GM12878 (cell line): ENCODE data around the gene C16orf96. TPM values are rescaled to one million over a fixed set of nuclear protein-coding genes. Genes with fewer than 3 reads are reported as not detected.

Source experiments
- ATAC-seq: fragments of 200-7000 bp; cut with Tn5 transposase; 3 replicates; pipeline ENCODE4 v1.9.1; 2020; ENCODE audit warnings: mild to moderate bottlenecking, moderate library complexity
- BruUV-seq: library from RNA; stranded (reverse); fragments of 400-500 nt; replicated peaks from 2 replicates; lab custom pipeline; 2021; lab: Mats Ljungman, UMichigan
- CTCF ChIA-PET: fragments of 300-600 bp; sonication (Branson Sonifier 250); formaldehyde crosslinking; extraction: SDS; loops from one replicate; lab custom pipeline; 2021; ENCODE audit warnings: inconsistent platforms; lab: Yijun Ruan, JAX
- POLR2A ChIA-PET: fragments of 350-600 bp; formaldehyde crosslinking; extraction: SDS; loops from one replicate; lab custom pipeline; 2021; ENCODE audit warnings: inconsistent platforms; lab: Charles Lee
- RAD21 ChIA-PET: fragments of 300-600 bp; sonication (Branson Sonifier 250); formaldehyde crosslinking; loops from one replicate; lab custom pipeline; 2023; ENCODE audit warnings: antibody characterized with exemption; ENCODE audit not compliant: unreplicated experiment; lab: Charles Lee
- SMC1A ChIA-PET: fragments of 300-600 bp; sonication (Branson Sonifier 250); formaldehyde crosslinking; loops from one replicate; lab custom pipeline; 2023; ENCODE audit not compliant: unreplicated experiment, uncharacterized antibody; lab: Charles Lee
- DNase-seq: peaks from one replicate; pipeline ENCODE4 v3.0.0-alpha.2; 2011; ENCODE audit warnings: low read depth, low spot score
- FAIRE-seq: peaks from 3 replicates; lab custom pipeline; 2011; peaks lifted over from hg19 to GRCh38; lab: Jason Lieb, UNC
- H2AFZ ChIP-seq: 2 replicates; pipeline ENCODE4 v1.6.0; 2011; ENCODE audit warnings: low read depth, low read length, control low read depth; ENCODE audit not compliant: control insufficient read depth
- H3K27ac ChIP-seq: 2 replicates; pipeline ENCODE4 v1.5.1; 2011; ENCODE audit warnings: control low read depth; ENCODE audit not compliant: control insufficient read depth, insufficient read depth
- H3K27me3 ChIP-seq, 2 experiments: replicated peaks in 1 of 2; 2 replicates each; pipeline versions ENCODE4 v1.6.0 to v1.6.1; 2011; ENCODE audit warnings: low read length in 1 of 2; ENCODE audit not compliant: control insufficient read depth in 2 of 2, insufficient read depth in 2 of 2
- H3K36me3 ChIP-seq, 2 experiments: 2 replicates each; pipeline ENCODE4 v1.5.1; 2011; ENCODE audit warnings: low read length in 1 of 2; ENCODE audit not compliant: control insufficient read depth in 2 of 2, insufficient read depth in 2 of 2
- H3K4me1 ChIP-seq: 2 replicates; pipeline ENCODE4 v1.6.1; 2011; ENCODE audit warnings: mild to moderate bottlenecking, low read length, moderate library complexity, mixed read lengths; ENCODE audit not compliant: control insufficient read depth, insufficient read depth
- H3K4me2 ChIP-seq: 2 replicates; pipeline ENCODE4 v1.6.0; 2011; ENCODE audit warnings: control low read depth; ENCODE audit not compliant: control insufficient read depth, insufficient read depth
- H3K4me3 ChIP-seq: fragments of 200-600 bp; sonication (generic); 2 replicates; pipeline ENCODE4 v1.5.1; 2016
- H3K79me2 ChIP-seq: 2 replicates; pipeline ENCODE4 v1.6.0; 2011; ENCODE audit warnings: low read length; ENCODE audit not compliant: control insufficient read depth, insufficient read depth
- H3K9ac ChIP-seq: 2 replicates; pipeline ENCODE4 v1.8.0; 2011; ENCODE audit warnings: low read length, control low read depth, mixed read lengths; ENCODE audit not compliant: control insufficient read depth, insufficient read depth
- H3K9me3 ChIP-seq: replicated peaks from 3 replicates; pipeline ENCODE4 v1.5.1; 2011; ENCODE audit warnings: mild to moderate bottlenecking, low read length; ENCODE audit not compliant: control insufficient read depth, insufficient read depth
- H4K20me1 ChIP-seq: 2 replicates; pipeline ENCODE4 v1.6.0; 2011; ENCODE audit not compliant: control insufficient read depth, insufficient read depth
- CHD1 ChIP-seq: IDR thresholded peaks from 2 replicates; pipeline ENCODE4 v1.6.1; 2012; ENCODE audit warnings: low read depth, low read length, improper control_type of control experiment
- CHD4 ChIP-seq: fragments of 200-600 bp; sonication (generic); IDR thresholded peaks from 2 replicates; pipeline ENCODE4 v1.6.1; 2016; ENCODE audit warnings: mild to moderate bottlenecking
- KAT2A ChIP-seq: conservative IDR thresholded peaks from 2 replicates; pipeline ENCODE4 v1.6.1; 2011; ENCODE audit warnings: low read depth, low read length; ENCODE audit not compliant: control insufficient read depth
- MYB ChIP-seq: fragments of 150-350 bp; IDR thresholded peaks from 2 replicates; pipeline ENCODE4 v1.6.1; 2014; ENCODE audit warnings: mild to moderate bottlenecking, low read depth, low read length, borderline replicate concordance
- NRF1 ChIP-seq: conservative IDR thresholded peaks from 2 replicates; pipeline ENCODE4 v1.6.1; 2011; ENCODE audit warnings: mild to moderate bottlenecking, low read depth, low read length, improper control_type of control experiment
- RBBP5 ChIP-seq: fragments of 200-600 bp; sonication (generic); conservative IDR thresholded peaks from 2 replicates; pipeline ENCODE4 v1.6.1; 2016
- RUNX3 ChIP-seq: IDR thresholded peaks from 2 replicates; pipeline ENCODE4 v1.6.1; 2012; ENCODE audit warnings: low read length, inconsistent platforms
- SRF ChIP-seq, 2 experiments: IDR thresholded peaks; 2 replicates each; pipeline ENCODE4 v1.6.1; 2011; ENCODE audit warnings: low read depth in 2 of 2, low read length in 2 of 2, mild to moderate bottlenecking in 1 of 2, moderate library complexity in 1 of 2
- SUPT20H ChIP-seq: IDR thresholded peaks from 2 replicates; pipeline ENCODE4 v1.6.1; 2011; ENCODE audit warnings: low read depth, mild to moderate bottlenecking, low read length, moderate library complexity, borderline replicate concordance; ENCODE audit not compliant: control insufficient read depth
- TCF3 ChIP-seq: IDR thresholded peaks from 2 replicates; pipeline ENCODE4 v1.6.1; 2012; ENCODE audit warnings: low read depth, mild to moderate bottlenecking, low read length, borderline replicate concordance; ENCODE audit not compliant: insufficient read depth
- YBX1 ChIP-seq: fragments of 450-650 bp; IDR thresholded peaks from 2 replicates; pipeline ENCODE4 v1.6.1; 2016; ENCODE audit warnings: antibody characterized with exemption
- ZBED1 ChIP-seq: IDR thresholded peaks from 2 replicates; pipeline ENCODE4 v1.6.1; 2016; ENCODE audit warnings: borderline replicate concordance
- ZNF274 ChIP-seq: IDR thresholded peaks from one replicate; pipeline ENCODE4 v1.8.0; 2011; ENCODE audit not compliant: insufficient read length, insufficient read depth
- WGBS: methylation state at CpG from one replicate; pipeline ENCODE4 v1.1.6; 2016; ENCODE audit warnings: low lambda C conversion rate; ENCODE audit not compliant: insufficient replicate concordance, insufficient coverage; ENCODE audit errors: missing lambda C conversion rate; 5-methylcytosine and 5-hydroxymethylcytosine counted together
- in situ Hi-C: fragments of 300-500 bp; cut with MboI; formaldehyde crosslinking; loops from 9 replicates; pipeline ENCODE4 v1.14.3; 2018; ENCODE audit warnings: mixed read lengths
- intact Hi-C: fragments of 100-400 bp; cut with micrococcal nuclease; formaldehyde crosslinking; loops from one replicate; pipeline ENCODE4 v1.14.2; 2022; ENCODE audit not compliant: unreplicated experiment
- polyA plus RNA-seq, 11 experiments: library from polyadenylated mRNA; depleted of rRNA in 4 of 11; unstranded in 6 of 11; stranded (reverse) in 5 of 11; fragments of >200 nt; fragmentation: Nextera tagmentation in 4 of 11; fragmentation: Illumina TruSeq in 1 of 11; extraction: Ambion mirVana in 4 of 11; extraction: Trizol in 1 of 11; gene quantifications; 1 replicate in 1 of 11; 2 replicates in 10 of 11; pipeline versions ENCODE4 v1.2.1 to v1.2.3, GENCODE V29; 2011 to 2016; ENCODE audit warnings: inconsistent platforms in 2 of 11, missing spikeins in 2 of 11, low read depth in 1 of 11
- total RNA-seq, 4 experiments: library from RNA; depleted of rRNA in 3 of 4; stranded (reverse); fragments of >200 nt in 3 of 4; fragmentation: Illumina TruSeq in 1 of 4; extraction: Trizol in 1 of 4; gene quantifications; 2 replicates each; pipeline versions ENCODE4 v1.2.1 to v1.2.3, GENCODE V29; 2013 to 2021
- TF ChIP-seq, protein P1 (sequence below): fragments of 150-350 bp; IDR thresholded peaks from 2 replicates; pipeline ENCODE4 v1.6.1; 2014; ENCODE audit warnings: mild to moderate bottlenecking, low read depth, low read length
- TF ChIP-seq, protein P2 (sequence below): IDR thresholded peaks from 2 replicates; pipeline ENCODE4 v1.6.1; 2011; ENCODE audit warnings: borderline replicate concordance, low read depth, mild to moderate bottlenecking, moderate library complexity, low read length; ENCODE audit not compliant: insufficient read depth, poor library complexity, severe bottlenecking
- TF ChIP-seq, protein P3 (sequence below): fragments of 450-650 bp; IDR thresholded peaks from 2 replicates; pipeline ENCODE4 v1.6.1; 2018; ENCODE audit warnings: mild to moderate bottlenecking, low read depth, moderate library complexity; ENCODE audit not compliant: partially characterized antibody

The C16orf96 gene
- total and polyA plus RNA-seq, 10 of the 15 experiments (the other 5 are each of a cell fraction or from before 2014, with no cell fraction given) = 0.01 to 0.08 (median 0.01) TPM; not detected in 7

DNA sequence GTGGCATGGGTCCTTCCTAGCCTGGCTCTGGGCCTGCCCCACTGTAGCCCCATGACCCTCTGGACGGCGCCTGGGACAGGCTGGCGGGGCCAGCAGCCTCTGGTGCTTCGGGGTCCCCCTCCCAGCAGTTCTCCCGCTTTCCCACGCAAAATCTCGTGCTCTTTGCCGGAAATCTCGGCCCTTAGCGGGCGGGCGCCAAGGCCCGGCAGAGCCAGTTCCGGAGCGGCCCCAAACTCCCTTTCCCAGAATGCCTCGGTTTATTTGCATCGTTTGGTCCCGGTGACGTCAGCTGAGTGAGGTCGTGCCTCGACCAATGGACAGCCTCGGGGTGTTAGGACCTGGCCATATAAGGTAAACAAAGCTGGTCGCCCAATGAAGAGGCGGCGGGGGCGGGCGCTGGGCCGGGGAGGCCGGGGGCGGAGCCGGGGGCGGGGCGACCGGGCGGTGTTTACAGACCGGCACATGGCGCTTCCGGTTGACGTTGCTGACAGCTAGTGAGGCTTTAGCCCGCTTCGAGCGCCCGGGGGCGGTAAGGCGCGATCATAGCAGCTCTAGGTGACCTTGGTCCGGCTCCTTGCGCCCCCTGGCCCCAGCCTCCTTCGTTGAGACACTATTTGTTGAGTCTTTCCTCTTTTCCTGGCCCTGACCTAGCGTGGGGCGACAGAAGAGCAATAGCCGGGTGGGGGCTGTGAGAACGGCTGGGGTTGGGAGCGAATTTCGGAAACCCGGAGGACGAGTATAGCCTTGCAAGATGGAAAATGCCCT is 60.1 kb downstream of the C16orf96 start:
- no peaks in the 10 kb centered on the region for H4K20me1 ChIP-seq
- ChIA-PET POLR2A (interaction anchor here (1.0 to 2.3 kb wide), 11 partner anchors 9 to 202 kb away, joined by 3 to 25 read pairs (median 5); partner anchors contain the start of genes ANKS3, CDIP1, CORO7 and DNAAF8), RAD21 (interaction anchor here (1.2 to 2.3 kb wide), 10 partner anchors 9 to 265 kb away, joined by 3 to 24 read pairs (median 6); partner anchors contain the start of genes ANKS3, DNAAF8, HMOX2 and MGRN1), CTCF (interaction anchor here (0.8 to 2.2 kb wide), 10 partner anchors 8 to 201 kb away, joined by 3 to 32 read pairs (median 4); partner anchors contain the start of gene MGRN1), SMC1A (interaction anchor here (0.8 to 2.6 kb wide), 6 partner anchors 9 to 111 kb away, joined by 3 to 15 read pairs (median 4); partner anchors contain the start of gene MGRN1)
- no TSS peak for BruUV-seq
- in situ Hi-C loops (loop anchor here (10.0 kb wide), 1 partner anchor 339 kb away; the partner anchor contains the start of gene SEC14L5), intact Hi-C loops (loop anchor here (10.0 kb wide), 3 partner anchors 101 to 191 kb away; partner anchors contain the start of genes DNAJA3 and ROGDI)
- no peaks in the 10 kb centered on the region for H3K9me3 ChIP-seq
- peak overlapping the region; percentile 99 for H3K9ac ChIP-seq
- no peaks in the 10 kb centered on the region for H3K36me3 ChIP-seq
- ATAC-seq (peak; percentile 84), FAIRE-seq (peak; percentile 100), DNase-seq (peak; percentile 98)
- peaks cover 30% of the 10 kb centered on the region for H3K79me2 ChIP-seq
- H3K27me3 ChIP-seq = no peaks in the 10 kb centered on the region
- H3K4me1 ChIP-seq = peaks cover 20% of the 10 kb centered on the region
- H3K4me2 ChIP-seq = peak overlapping the region; percentile 93
- WGBS = under 1% methylated on average over 54 of the region's 57 CpGs
- peak overlapping the region; percentile 98 for H2AFZ ChIP-seq
- peak overlapping the region; percentile 82 for H3K4me3 ChIP-seq
- peak overlapping the region; percentile 99 for H3K27ac ChIP-seq
- no peak for TF ChIP-seq RUNX3
- TF ChIP-seq, protein P1, sequence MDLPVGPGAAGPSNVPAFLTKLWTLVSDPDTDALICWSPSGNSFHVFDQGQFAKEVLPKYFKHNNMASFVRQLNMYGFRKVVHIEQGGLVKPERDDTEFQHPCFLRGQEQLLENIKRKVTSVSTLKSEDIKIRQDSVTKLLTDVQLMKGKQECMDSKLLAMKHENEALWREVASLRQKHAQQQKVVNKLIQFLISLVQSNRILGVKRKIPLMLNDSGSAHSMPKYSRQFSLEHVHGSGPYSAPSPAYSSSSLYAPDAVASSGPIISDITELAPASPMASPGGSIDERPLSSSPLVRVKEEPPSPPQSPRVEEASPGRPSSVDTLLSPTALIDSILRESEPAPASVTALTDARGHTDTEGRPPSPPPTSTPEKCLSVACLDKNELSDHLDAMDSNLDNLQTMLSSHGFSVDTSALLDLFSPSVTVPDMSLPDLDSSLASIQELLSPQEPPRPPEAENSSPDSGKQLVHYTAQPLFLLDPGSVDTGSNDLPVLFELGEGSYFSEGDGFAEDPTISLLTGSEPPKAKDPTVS = no peak
- TF ChIP-seq KAT2A = no peak
- no peak for TF ChIP-seq ZNF274
- TF ChIP-seq YBX1 = no peak
- TF ChIP-seq, protein P2, sequence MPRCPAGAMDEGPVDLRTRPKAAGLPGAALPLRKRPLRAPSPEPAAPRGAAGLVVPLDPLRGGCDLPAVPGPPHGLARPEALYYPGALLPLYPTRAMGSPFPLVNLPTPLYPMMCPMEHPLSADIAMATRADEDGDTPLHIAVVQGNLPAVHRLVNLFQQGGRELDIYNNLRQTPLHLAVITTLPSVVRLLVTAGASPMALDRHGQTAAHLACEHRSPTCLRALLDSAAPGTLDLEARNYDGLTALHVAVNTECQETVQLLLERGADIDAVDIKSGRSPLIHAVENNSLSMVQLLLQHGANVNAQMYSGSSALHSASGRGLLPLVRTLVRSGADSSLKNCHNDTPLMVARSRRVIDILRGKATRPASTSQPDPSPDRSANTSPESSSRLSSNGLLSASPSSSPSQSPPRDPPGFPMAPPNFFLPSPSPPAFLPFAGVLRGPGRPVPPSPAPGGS = peak; percentile 17
- TF ChIP-seq, protein P3, sequence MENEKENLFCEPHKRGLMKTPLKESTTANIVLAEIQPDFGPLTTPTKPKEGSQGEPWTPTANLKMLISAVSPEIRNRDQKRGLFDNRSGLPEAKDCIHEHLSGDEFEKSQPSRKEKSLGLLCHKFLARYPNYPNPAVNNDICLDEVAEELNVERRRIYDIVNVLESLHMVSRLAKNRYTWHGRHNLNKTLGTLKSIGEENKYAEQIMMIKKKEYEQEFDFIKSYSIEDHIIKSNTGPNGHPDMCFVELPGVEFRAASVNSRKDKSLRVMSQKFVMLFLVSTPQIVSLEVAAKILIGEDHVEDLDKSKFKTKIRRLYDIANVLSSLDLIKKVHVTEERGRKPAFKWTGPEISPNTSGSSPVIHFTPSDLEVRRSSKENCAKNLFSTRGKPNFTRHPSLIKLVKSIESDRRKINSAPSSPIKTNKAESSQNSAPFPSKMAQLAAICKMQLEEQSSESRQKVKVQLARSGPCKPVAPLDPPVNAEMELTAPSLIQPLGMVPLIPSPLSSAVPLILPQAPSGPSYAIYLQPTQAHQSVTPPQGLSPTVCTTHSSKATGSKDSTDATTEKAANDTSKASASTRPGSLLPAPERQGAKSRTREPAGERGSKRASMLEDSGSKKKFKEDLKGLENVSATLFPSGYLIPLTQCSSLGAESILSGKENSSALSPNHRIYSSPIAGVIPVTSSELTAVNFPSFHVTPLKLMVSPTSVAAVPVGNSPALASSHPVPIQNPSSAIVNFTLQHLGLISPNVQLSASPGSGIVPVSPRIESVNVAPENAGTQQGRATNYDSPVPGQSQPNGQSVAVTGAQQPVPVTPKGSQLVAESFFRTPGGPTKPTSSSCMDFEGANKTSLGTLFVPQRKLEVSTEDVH = peak; percentile 61
- TF ChIP-seq CHD4 = no peak
- TF ChIP-seq TCF3 = 0 out of 2 replicates have a peak, but pooled peaks have one; percentile 21
- no peak for TF ChIP-seq ZBED1
- no peak for TF ChIP-seq CHD1
- TF ChIP-seq RBBP5 = no peak
- no peak for TF ChIP-seq NRF1
- TF ChIP-seq SUPT20H = no peak
- peak; percentile 4; the same call in 1 of the 2 replicates for TF ChIP-seq MYB
- peak; percentile 98 to 100 for TF ChIP-seq SRF (IDR thresholded peaks at IDR 0.05; ENCODE audit: low read depth in 2 of 2, low read length in 2 of 2)
